Astrocyte of the cerebellum (primary cell): ENCODE data around the gene DPM2.

ENCODE experiments used
- DNase-seq: peaks from one replicate; pipeline ENCODE4 v3.0.0-alpha.2; 2011; ENCODE audit warnings: low read depth
- H3K4me3 ChIP-seq: 2 replicates; pipeline ENCODE4 v1.5.1; 2011; ENCODE audit warnings: mild to moderate bottlenecking, low read depth, low read length, moderate library complexity
- in situ Hi-C: cut with HindIII; loops from 2 replicates; pipeline ENCODE4 v1.10.0; 2017; ENCODE audit warnings: low sequenced_read_pairs
- TF ChIP-seq, protein P1 (sequence below): IDR thresholded peaks from 2 replicates; pipeline ENCODE4 v1.5.1; 2012; ENCODE audit warnings: low read length, low read depth, moderate library complexity, mild to moderate bottlenecking; ENCODE audit errors: missing control alignments

The DPM2 gene, protein sequence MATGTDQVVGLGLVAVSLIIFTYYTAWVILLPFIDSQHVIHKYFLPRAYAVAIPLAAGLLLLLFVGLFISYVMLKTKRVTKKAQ

DNA sequence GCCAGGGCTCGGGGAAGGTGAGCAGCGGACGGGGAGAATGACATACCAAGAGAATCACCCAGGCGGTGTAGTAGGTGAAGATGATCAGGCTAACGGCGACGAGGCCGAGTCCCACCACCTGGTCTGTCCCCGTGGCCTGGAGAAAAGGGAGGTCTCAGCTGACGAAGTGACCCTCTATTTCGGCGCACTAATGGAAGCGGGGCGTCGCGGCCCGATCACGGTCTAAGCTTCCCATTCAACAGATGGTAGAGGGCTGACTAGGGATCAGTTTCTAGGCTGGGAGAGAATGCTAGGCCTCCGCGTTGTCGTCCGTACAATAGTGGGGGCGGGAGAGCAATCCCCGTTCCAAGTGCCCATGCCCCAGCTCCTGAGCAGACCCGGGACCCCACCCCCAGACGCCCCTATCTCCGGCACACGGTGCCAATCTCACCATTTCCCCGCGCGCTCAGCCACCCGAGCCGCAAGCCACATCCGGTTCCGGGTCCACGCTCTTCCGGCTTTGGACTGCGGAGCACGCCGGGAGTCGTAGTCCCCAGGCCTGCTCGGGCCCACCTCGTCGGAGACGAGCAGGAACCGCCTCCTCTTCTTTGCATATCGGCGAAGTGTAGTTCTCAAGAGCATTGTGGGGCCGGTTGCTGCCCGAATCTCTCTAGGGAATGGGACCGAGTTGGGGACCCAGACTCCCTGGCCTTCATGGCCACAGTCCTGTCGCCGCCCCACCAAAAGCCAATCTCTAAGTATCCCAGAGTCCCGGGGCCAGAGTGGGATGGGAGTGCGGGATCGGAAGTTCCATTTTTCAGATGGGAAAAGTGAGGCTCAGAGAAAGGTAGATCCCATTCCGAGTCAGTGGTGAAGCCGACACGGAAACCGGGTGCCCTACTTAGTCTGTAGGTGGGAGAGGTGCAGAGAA, at the start of gene DPM2:
TSS of gene DPM2 (minus strand) at position 467 of the 910 bp plus-strand sequence. CDS start at position 433, 34 bp downstream.
- H3K4me3 ChIP-seq, result peak within 1 kb of the TSS; percentile 90
- TF ChIP-seq, protein P1, sequence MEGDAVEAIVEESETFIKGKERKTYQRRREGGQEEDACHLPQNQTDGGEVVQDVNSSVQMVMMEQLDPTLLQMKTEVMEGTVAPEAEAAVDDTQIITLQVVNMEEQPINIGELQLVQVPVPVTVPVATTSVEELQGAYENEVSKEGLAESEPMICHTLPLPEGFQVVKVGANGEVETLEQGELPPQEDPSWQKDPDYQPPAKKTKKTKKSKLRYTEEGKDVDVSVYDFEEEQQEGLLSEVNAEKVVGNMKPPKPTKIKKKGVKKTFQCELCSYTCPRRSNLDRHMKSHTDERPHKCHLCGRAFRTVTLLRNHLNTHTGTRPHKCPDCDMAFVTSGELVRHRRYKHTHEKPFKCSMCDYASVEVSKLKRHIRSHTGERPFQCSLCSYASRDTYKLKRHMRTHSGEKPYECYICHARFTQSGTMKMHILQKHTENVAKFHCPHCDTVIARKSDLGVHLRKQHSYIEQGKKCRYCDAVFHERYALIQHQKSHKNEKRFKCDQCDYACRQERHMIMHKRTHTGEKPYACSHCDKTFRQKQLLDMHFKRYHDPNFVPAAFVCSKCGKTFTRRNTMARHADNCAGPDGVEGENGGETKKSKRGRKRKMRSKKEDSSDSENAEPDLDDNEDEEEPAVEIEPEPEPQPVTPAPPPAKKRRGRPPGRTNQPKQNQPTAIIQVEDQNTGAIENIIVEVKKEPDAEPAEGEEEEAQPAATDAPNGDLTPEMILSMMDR, result no peak
- in situ Hi-C loops, result loop anchor here (10.0 kb wide), 1 partner anchor 157 kb away; no protein-coding TSS in a partner anchor

DNA sequence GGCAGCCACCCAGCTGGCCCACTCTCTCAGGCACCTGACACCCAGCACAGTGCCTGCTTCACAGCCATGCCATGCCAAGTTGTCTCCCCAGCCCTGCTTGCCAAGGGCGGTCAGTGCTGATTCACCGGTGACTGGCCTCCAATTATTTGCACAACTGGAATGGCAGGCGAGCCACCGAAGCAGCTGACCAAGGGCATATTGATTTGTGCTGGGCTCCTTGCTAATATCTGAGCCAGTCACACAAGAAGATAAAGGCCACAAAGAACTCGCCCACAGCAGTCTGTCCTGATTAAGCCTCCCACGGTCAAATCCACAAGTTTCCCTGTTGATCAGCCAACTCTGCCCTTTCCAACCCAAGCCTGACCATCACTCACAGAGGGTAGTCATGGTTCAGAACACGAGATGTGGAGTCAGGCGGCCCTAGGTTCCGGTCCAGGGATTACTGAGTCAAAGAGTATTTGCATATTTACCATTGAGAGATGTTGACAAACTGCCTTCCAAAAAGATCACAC, 49.5 kb upstream of the DPM2 start:
- TF ChIP-seq, protein P1, result no peak
- no peak overlapping the region for H3K4me3 ChIP-seq
- no peak for DNase-seq
- in situ Hi-C loops, result loop anchor here (10.0 kb wide), 1 partner anchor 58 kb away; no protein-coding TSS in a partner anchor

More for the DNA sequence above, at the start of gene DPM2:
- no peak for DNase-seq

DNA sequence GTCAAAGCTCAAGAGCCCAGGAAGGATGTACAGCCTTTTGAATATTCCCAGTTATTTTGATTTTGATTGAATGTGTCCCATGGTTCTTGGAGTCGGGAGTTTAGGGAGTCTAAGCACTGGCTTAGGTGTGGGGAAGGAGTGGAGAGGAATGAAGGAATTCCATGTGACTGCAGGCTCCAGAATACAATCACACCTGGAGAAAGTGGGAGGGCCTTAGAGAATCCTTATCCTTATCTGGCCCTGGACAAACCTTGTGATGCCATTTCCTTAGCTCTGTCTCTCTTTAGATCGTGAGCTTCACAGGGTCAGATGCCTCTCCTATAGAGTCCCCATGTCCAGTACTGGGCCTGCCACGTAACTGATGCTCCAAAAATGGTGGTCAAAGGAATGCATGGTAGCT, 47.4 kb upstream of the DPM2 start:
- no peak for DNase-seq
- H3K4me3 ChIP-seq, result no peak overlapping the region
- TF ChIP-seq, protein P1, result no peak
- in situ Hi-C loops, result loop anchor here (10.0 kb wide), 1 partner anchor 60 kb away; no protein-coding TSS in a partner anchor

DNA sequence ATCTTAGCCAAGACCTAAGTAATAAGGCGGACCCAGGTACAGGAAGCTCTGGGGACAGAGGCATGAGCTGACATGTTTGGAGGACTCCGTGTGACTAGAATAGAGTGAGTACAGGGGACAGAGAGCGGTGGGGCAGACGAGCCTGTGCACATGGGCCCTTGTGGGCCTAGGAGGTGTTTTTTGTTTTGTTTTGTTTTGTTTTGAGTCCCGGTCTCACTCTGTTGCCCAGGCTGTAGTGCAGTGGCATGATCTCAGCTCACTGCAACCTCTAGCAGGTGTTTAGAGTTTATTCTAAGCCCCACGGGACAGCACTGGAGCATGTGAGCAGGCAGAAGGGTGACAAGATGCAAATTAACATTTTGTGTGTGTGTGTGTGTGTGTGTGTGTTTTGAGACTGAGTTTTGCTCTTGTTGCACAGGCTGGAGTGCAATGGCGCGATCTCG, 46.2 kb upstream of the DPM2 start:
- no peak for DNase-seq
- H3K4me3 ChIP-seq, result no peak overlapping the region
- in situ Hi-C loops, result loop anchor here (10.0 kb wide), 1 partner anchor 61 kb away; no protein-coding TSS in a partner anchor
- TF ChIP-seq, protein P1, result no peak

DNA sequence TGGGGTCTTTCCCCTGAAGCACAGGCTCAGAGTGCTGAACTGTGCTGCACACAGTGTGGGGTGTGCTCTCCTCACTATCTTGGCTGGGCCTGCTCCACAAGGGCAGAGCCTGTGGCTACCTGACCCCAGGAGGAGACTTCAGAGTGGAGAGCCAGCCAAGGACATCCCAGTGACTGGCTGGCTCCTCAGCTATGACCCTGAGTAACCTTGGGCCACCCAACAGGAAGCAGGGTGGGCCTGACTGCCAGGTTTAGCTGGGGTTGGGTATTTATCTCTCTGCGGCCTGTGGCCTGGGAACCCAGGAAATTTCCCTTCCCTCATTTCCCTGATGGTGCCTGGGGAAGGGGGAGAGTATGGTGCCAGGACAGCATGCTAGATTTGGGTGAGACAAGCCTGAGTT, 45.3 kb upstream of the DPM2 start:
- H3K4me3 ChIP-seq, result no peak overlapping the region
- TF ChIP-seq, protein P1, result no peak

DNA sequence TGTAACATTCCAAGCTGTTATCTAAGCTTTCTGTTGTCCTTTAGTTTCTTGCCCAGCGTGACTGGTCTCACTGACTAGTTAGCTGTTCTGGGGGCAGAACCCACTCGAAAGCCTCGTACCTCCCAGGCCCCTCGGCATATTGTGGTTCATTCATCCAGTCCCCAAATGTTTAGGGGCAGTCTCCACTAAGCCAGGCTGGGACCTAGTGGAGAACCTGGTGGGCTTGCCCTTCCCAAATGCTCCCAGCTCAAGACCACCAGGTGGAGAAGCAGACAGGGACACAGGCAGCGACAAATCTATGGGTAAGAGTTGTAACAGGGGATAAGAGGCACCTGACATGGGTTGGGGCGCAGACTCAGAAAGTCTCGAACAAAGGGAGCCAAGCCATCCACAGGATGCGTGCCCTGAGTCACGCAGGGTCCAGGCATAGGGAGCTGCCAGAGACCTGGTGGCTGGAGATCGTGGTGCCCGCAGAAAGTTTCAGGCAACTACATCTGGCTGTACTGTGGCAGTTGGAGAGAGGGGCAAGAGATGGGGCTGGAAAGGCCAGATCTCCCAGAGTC, 44.0 kb upstream of the DPM2 start:
- DNase-seq, result no peak
- TF ChIP-seq, protein P1, result no peak
- in situ Hi-C loops, result loop anchor here (10.0 kb wide), 1 partner anchor 63 kb away; no protein-coding TSS in a partner anchor
- H3K4me3 ChIP-seq, result peak overlapping the region; percentile 41

More for the DNA sequence above, 45.3 kb upstream of the DPM2 start:
- no peak for DNase-seq
- in situ Hi-C loops, result loop anchor here (10.0 kb wide), 1 partner anchor 62 kb away; no protein-coding TSS in a partner anchor
